Measurements from ENCODE around the gene RUNDC3A. TPM values are rescaled to one million over a fixed set of nuclear protein-coding genes. Genes with fewer than 3 reads are reported as not detected.

The RUNDC3A gene
- total RNA-seq, 1 donor from 2014 or later = 0.58 TPM

DNA sequence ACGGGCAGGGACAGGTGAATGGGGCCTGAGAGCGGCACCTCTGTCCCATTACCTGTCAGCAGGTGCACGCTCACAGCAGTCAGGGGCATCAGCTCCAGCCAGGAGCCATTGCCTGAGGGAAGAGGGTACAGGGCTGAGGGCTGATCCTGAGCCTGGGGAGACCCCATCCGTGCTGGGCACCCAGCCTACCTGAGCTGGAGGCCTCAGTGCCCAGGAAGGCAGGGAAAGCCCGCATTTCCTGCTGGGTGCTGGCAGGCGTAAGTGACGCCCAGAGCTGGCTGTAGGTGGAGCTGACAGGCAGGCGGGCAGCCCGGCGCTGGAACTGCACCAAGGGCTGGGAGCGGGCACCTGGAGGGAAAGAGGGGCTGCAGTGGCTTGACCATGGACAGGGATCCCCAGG lies 47.8 kb downstream of the RUNDC3A start:
- H3K4me3 ChIP-seq = no peak overlapping the region
- H2AFZ ChIP-seq (replicated peaks) = no peak overlapping the region
- H3K9me3 ChIP-seq (ENCODE audit: low read depth) = no peaks in the 10 kb centered on the region
- H3K27me3 ChIP-seq = peaks cover 12% of the 10 kb centered on the region
- H3K36me3 Mint-ChIP-seq = peaks cover 9% of the 10 kb centered on the region
- no peaks in the 10 kb centered on the region for H3K9me3 Mint-ChIP-seq
- peaks cover 89% of the 10 kb centered on the region for H4K20me1 ChIP-seq (ENCODE audit: low read depth)
- no peak overlapping the region for H3K4me3 Mint-ChIP-seq
- DNase-seq (ENCODE audit: low spot score) = no peak
- no peak overlapping the region for H3K27ac ChIP-seq
- peaks cover 22% of the 10 kb centered on the region for H3K4me1 Mint-ChIP-seq
- peaks cover 36% of the 10 kb centered on the region for H3K79me2 ChIP-seq (ENCODE audit: low read depth)
- H3K27ac Mint-ChIP-seq = no peak overlapping the region
- peaks cover 45% of the 10 kb centered on the region for H3F3A ChIP-seq (ENCODE audit: low read depth)
- H3K4me2 ChIP-seq = no peak overlapping the region
- no peak overlapping the region for H3K9ac ChIP-seq
- peaks cover 8% of the 10 kb centered on the region for H3K27me3 Mint-ChIP-seq (ENCODE audit: insufficient read depth, low read depth)
- H3K36me3 ChIP-seq = no peaks in the 10 kb centered on the region
- peaks cover 15% of the 10 kb centered on the region for H3K4me1 ChIP-seq
- TF ChIP-seq EZH2phosphoT487 (IDR thresholded peaks at IDR 0.05) = no peak
- TF ChIP-seq, protein P1, sequence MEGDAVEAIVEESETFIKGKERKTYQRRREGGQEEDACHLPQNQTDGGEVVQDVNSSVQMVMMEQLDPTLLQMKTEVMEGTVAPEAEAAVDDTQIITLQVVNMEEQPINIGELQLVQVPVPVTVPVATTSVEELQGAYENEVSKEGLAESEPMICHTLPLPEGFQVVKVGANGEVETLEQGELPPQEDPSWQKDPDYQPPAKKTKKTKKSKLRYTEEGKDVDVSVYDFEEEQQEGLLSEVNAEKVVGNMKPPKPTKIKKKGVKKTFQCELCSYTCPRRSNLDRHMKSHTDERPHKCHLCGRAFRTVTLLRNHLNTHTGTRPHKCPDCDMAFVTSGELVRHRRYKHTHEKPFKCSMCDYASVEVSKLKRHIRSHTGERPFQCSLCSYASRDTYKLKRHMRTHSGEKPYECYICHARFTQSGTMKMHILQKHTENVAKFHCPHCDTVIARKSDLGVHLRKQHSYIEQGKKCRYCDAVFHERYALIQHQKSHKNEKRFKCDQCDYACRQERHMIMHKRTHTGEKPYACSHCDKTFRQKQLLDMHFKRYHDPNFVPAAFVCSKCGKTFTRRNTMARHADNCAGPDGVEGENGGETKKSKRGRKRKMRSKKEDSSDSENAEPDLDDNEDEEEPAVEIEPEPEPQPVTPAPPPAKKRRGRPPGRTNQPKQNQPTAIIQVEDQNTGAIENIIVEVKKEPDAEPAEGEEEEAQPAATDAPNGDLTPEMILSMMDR (IDR thresholded peaks at IDR 0.05) = no peak
- no peak for TF ChIP-seq EZH2 (IDR thresholded peaks at IDR 0.05)

DNA sequence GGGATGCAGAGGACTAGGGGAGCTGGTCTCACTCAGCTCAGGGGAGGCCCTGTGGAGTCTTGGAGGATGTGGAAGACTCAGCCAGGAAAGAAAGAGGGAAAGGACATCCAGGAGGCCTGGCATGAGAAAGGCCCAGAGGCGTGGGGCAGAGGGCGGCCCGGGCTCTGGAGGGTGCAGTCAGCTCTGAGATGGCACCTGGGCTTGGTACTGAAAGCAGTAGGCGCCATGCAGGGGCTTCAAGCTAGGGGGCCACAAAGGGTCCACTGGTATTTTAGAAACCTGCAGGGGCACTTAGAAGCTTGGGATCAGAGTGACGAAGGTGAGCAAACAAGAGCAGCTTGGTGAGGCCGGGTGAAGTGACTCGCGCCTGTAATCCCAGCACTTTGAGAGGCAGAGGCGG lies 49.7 kb downstream of the RUNDC3A start:
- peaks cover 30% of the 10 kb centered on the region for H3K4me1 ChIP-seq
- Mint-ChIP-seq H3K27ac (no peak overlapping the region), H3K4me3 (no peak overlapping the region), H3K9me3 (no peaks in the 10 kb centered on the region), H3K27me3 (ENCODE audit: insufficient read depth, low read depth) (peaks cover 7% of the 10 kb centered on the region), H3K4me1 (peaks cover 30% of the 10 kb centered on the region), H3K36me3 (peaks cover 5% of the 10 kb centered on the region)
- peaks cover 90% of the 10 kb centered on the region for H4K20me1 ChIP-seq (ENCODE audit: low read depth)
- H3K27ac ChIP-seq = no peak overlapping the region
- no peaks in the 10 kb centered on the region for H3K36me3 ChIP-seq
- H3K27me3 ChIP-seq = peaks cover 11% of the 10 kb centered on the region
- no peak overlapping the region for H2AFZ ChIP-seq (replicated peaks)
- H3K9me3 ChIP-seq (ENCODE audit: low read depth) = no peaks in the 10 kb centered on the region
- H3K79me2 ChIP-seq (ENCODE audit: low read depth) = peaks cover 54% of the 10 kb centered on the region
- H3F3A ChIP-seq (ENCODE audit: low read depth) = peaks cover 40% of the 10 kb centered on the region
- DNase-seq (ENCODE audit: low spot score) = no peak
- H3K4me3 ChIP-seq = no peak overlapping the region
- no peak overlapping the region for H3K4me2 ChIP-seq
- TF ChIP-seq EZH2 (IDR thresholded peaks at IDR 0.05) (no peak), EZH2phosphoT487 (IDR thresholded peaks at IDR 0.05) (no peak)
- TF ChIP-seq, protein P1 (IDR thresholded peaks at IDR 0.05) = no peak
- no peak overlapping the region for H3K9ac ChIP-seq

DNA sequence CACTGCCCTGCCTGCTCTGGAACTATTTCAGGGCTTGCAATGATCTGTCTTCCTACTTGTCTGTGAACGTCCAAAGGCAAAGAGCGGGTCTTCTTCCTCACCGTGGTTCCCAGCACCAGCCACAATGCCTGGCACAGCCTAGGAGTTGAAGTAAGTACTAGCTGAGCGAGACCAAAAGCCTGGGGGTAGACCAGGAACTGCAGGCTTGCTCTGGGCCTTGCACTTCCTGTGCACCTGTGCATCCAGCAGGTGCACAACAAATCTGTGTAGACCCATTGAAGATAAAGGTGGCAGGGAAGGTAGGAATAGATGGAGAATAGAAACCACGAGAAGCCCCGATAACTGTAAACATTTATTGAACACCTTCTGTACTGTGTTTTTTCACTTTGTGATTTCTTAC lies 50.6 kb downstream of the RUNDC3A start:
- Histone ChIP-seq H2AFZ (replicated peaks) (no peak overlapping the region), H3K36me3 (no peaks in the 10 kb centered on the region), H4K20me1 (ENCODE audit: low read depth) (peaks cover 83% of the 10 kb centered on the region), H3K79me2 (ENCODE audit: low read depth) (peaks cover 58% of the 10 kb centered on the region), H3K27me3 (peaks cover 5% of the 10 kb centered on the region), H3K27ac (no peak overlapping the region), H3K4me2 (no peak overlapping the region), H3K4me1 (peaks cover 30% of the 10 kb centered on the region), H3K9me3 (ENCODE audit: low read depth) (no peaks in the 10 kb centered on the region), H3F3A (ENCODE audit: low read depth) (peaks cover 37% of the 10 kb centered on the region), H3K4me3 (no peak overlapping the region), H3K9ac (no peak overlapping the region)
- Mint-ChIP-seq H3K4me3 (no peak overlapping the region), H3K4me1 (peaks cover 29% of the 10 kb centered on the region), H3K27me3 (ENCODE audit: insufficient read depth, low read depth) (peaks cover 7% of the 10 kb centered on the region), H3K9me3 (no peaks in the 10 kb centered on the region), H3K36me3 (peaks cover 4% of the 10 kb centered on the region), H3K27ac (peak overlapping the region; percentile 81)
- no peak for TF ChIP-seq EZH2 (IDR thresholded peaks at IDR 0.05)
- DNase-seq (ENCODE audit: low spot score) = no peak

DNA sequence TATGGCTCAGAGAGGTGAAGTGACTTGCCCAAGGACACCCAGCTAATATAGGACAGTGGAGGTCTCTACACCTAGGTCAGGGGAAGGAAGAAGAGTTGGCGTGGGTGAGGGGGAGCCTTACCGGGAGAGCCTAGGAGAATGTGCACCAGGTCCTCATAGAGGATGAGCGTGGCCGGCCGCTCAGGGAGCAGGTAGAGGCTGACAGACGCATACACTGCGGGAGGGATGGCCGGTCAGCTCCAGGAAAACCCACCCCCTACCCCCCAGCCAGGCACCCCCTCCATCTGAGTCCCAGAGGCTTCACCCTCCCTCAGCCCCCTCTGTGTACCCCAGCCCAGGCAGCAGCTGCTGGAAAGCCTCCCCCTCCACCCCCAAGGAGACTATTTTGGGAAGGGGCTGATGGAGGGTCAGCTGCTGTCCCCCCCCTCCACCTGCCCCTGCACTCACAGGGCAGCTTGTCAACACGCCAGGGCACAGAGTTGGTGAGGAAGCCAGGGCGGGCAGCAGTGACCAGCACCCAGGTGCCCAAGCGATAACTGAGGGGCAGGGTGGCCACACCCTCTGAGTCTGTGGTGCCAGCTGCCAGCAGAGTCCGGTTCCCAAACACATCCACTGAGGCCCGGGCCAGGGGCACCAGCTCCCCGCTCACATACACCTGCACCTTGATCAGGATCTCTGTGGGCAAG lies 51.2 kb downstream of the RUNDC3A start:
- H3K9ac ChIP-seq = no peak overlapping the region
- peaks cover 37% of the 10 kb centered on the region for H3F3A ChIP-seq (ENCODE audit: low read depth)
- DNase-seq (ENCODE audit: low spot score) = no peak
- Mint-ChIP-seq H3K36me3 (peaks cover 4% of the 10 kb centered on the region), H3K4me3 (no peak overlapping the region), H3K27me3 (ENCODE audit: insufficient read depth, low read depth) (peaks cover 7% of the 10 kb centered on the region), H3K9me3 (no peaks in the 10 kb centered on the region), H3K4me1 (peaks cover 31% of the 10 kb centered on the region), H3K27ac (peak overlapping the region; percentile 81)
- H3K36me3 ChIP-seq = no peaks in the 10 kb centered on the region
- no peak overlapping the region for H3K4me3 ChIP-seq
- no peak overlapping the region for H3K4me2 ChIP-seq
- H3K27ac ChIP-seq = no peak overlapping the region
- TF ChIP-seq EZH2phosphoT487 (IDR thresholded peaks at IDR 0.05) (no peak), EZH2 (IDR thresholded peaks at IDR 0.05) (no peak)
- TF ChIP-seq, protein P1 (IDR thresholded peaks at IDR 0.05) = no peak
- H3K79me2 ChIP-seq (ENCODE audit: low read depth) = peaks cover 58% of the 10 kb centered on the region
- H3K4me1 ChIP-seq = peaks cover 30% of the 10 kb centered on the region
- peaks cover 8% of the 10 kb centered on the region for H3K27me3 ChIP-seq
- H3K9me3 ChIP-seq (ENCODE audit: low read depth) = no peaks in the 10 kb centered on the region
- H4K20me1 ChIP-seq (ENCODE audit: low read depth) = peaks cover 83% of the 10 kb centered on the region
- no peak overlapping the region for H2AFZ ChIP-seq (replicated peaks)
